GM23338 (cell line): ENCODE data around the gene MED16. TPM values are rescaled to one million over a fixed set of nuclear protein-coding genes. Genes with fewer than 3 reads are reported as not detected.

Source experiments
- ATAC-seq: fragments of 200-7000 bp; cut with Tn5 transposase; 3 replicates; pipeline ENCODE4 v1.9.1; 2020
- DNase-seq: peaks from one replicate; pipeline ENCODE4 v3.0.0-alpha.2; 2015; ENCODE audit warnings: low spot score
- H2AFZ ChIP-seq: fragments of 200-600 bp; sonication (generic); 2 replicates; pipeline ENCODE4 v1.8.0; 2016; ENCODE audit warnings: antibody characterized with exemption, mild to moderate bottlenecking, moderate library complexity
- H3F3A ChIP-seq: fragments of 200-600 bp; sonication (generic); replicated peaks from 2 replicates; pipeline ENCODE4 v1.8.0; 2017; ENCODE audit warnings: antibody characterized with exemption, mixed run types, low read depth
- H3K27ac ChIP-seq: fragments of 200-600 bp; sonication (generic); 2 replicates; pipeline ENCODE4 v1.6.1; 2016; ENCODE audit warnings: low read depth
- H3K27me3 ChIP-seq: fragments of 200-600 bp; sonication (generic); 2 replicates; pipeline ENCODE4 v1.8.0; 2016; ENCODE audit warnings: mild to moderate bottlenecking, mixed run types, moderate library complexity; ENCODE audit not compliant: insufficient read depth
- H3K36me3 ChIP-seq: fragments of 200-600 bp; sonication (generic); 2 replicates; pipeline ENCODE4 v1.8.0; 2016; ENCODE audit warnings: mild to moderate bottlenecking; ENCODE audit not compliant: insufficient read depth
- H3K4me1 ChIP-seq: fragments of 200-600 bp; sonication (generic); 2 replicates; pipeline ENCODE4 v1.8.0; 2016; ENCODE audit warnings: mild to moderate bottlenecking, moderate library complexity; ENCODE audit not compliant: insufficient read depth
- H3K4me2 ChIP-seq: fragments of 200-600 bp; sonication (generic); 2 replicates; pipeline ENCODE4 v1.7.1; 2017; ENCODE audit warnings: mixed run types
- H3K4me3 ChIP-seq: fragments of 200-600 bp; sonication (generic); 2 replicates; pipeline ENCODE4 v1.6.1; 2016; ENCODE audit warnings: mixed run types
- H3K79me2 ChIP-seq: fragments of 200-600 bp; sonication (generic); replicated peaks from 2 replicates; pipeline ENCODE4 v1.8.0; 2017; ENCODE audit warnings: mild to moderate bottlenecking; ENCODE audit not compliant: insufficient read depth
- H3K9me2 ChIP-seq: fragments of 200-600 bp; sonication (generic); 2 replicates; pipeline ENCODE4 v1.8.0; 2017; ENCODE audit not compliant: insufficient read depth
- H4K20me1 ChIP-seq: fragments of 200-600 bp; sonication (generic); replicated peaks from 2 replicates; pipeline ENCODE4 v1.8.0; 2017; ENCODE audit warnings: mild to moderate bottlenecking; ENCODE audit not compliant: insufficient read depth
- H3K27ac Mint-ChIP-seq: 2 replicates; pipeline ENCODE4 v1.8.0; 2020; ENCODE audit warnings: inconsistent platforms, mild to moderate bottlenecking, moderate library complexity, mixed read lengths
- H3K27me3 Mint-ChIP-seq: 3 replicates; pipeline ENCODE4 v1.8.0; 2022; ENCODE audit warnings: low read depth, mild to moderate bottlenecking, moderate library complexity, mixed read lengths, inconsistent platforms; ENCODE audit not compliant: insufficient read depth, poor library complexity
- H3K36me3 Mint-ChIP-seq: 3 replicates; pipeline ENCODE4 v1.8.0; 2021; ENCODE audit warnings: low read depth, mild to moderate bottlenecking, inconsistent platforms, moderate library complexity, mixed read lengths
- H3K4me1 Mint-ChIP-seq: 3 replicates; pipeline ENCODE4 v1.8.0; 2020; ENCODE audit warnings: mild to moderate bottlenecking, inconsistent platforms, mixed read lengths
- H3K4me3 Mint-ChIP-seq: 3 replicates; pipeline ENCODE4 v1.8.0; 2021; ENCODE audit warnings: moderate library complexity, mild to moderate bottlenecking, inconsistent platforms, mixed read lengths
- H3K9me3 Mint-ChIP-seq: 3 replicates; pipeline ENCODE4 v1.8.0; 2020; ENCODE audit warnings: moderate library complexity, mild to moderate bottlenecking, inconsistent platforms, mixed read lengths
- CREB1 ChIP-seq: fragments of 250-450 bp; sonication (Bioruptor Pico); IDR thresholded peaks from 2 replicates; pipeline ENCODE4 v1.5.0; 2020; ENCODE audit warnings: low read depth, mild to moderate bottlenecking, moderate library complexity
- CTCF ChIP-seq, 2 experiments: fragments of 200-600 bp in 1 of 2; sonication (generic) in 1 of 2; conservative IDR thresholded peaks; 2 replicates each; pipeline versions ENCODE4 v1.5.1 to v1.6.1; 2016 to 2017; ENCODE audit warnings: antibody characterized with exemption in 2 of 2, low read depth in 2 of 2, mild to moderate bottlenecking in 2 of 2, moderate library complexity in 1 of 2
- ETS1 ChIP-seq: IDR thresholded peaks from 2 replicates; pipeline ENCODE4 v1.6.1; 2016; ENCODE audit warnings: antibody characterized with exemption
- EZH2 ChIP-seq: fragments of 200-600 bp; sonication (generic); IDR thresholded peaks from one replicate; pipeline ENCODE4 v1.8.0; 2017; ENCODE audit warnings: antibody characterized with exemption, mild to moderate bottlenecking, low read depth; ENCODE audit not compliant: unreplicated experiment
- EZH2phosphoT487 ChIP-seq: fragments of 200-600 bp; sonication (generic); IDR thresholded peaks from one replicate; pipeline ENCODE4 v1.8.1; 2018; ENCODE audit warnings: antibody characterized with exemption; ENCODE audit not compliant: unreplicated experiment
- JUNB ChIP-seq: IDR thresholded peaks from one replicate; pipeline ENCODE4 v1.6.1; 2016; ENCODE audit warnings: antibody characterized with exemption; ENCODE audit not compliant: unreplicated experiment
- NANOG ChIP-seq: IDR thresholded peaks from 2 replicates; pipeline ENCODE4 v1.6.1; 2016; ENCODE audit warnings: antibody characterized with exemption, borderline replicate concordance
- POLR2AphosphoS5 ChIP-seq: IDR thresholded peaks from 2 replicates; pipeline ENCODE4 v1.6.1; 2016; ENCODE audit warnings: antibody characterized with exemption, low read depth
- STAT1 ChIP-seq: IDR thresholded peaks from one replicate; pipeline ENCODE4 v1.6.1; 2016; ENCODE audit warnings: antibody characterized with exemption; ENCODE audit not compliant: unreplicated experiment
- ZNF114 ChIP-seq: fragments of 250-450 bp; sonication (Bioruptor Pico); IDR thresholded peaks from 2 replicates; pipeline ENCODE4 v1.5.0; 2020; ENCODE audit warnings: mild to moderate bottlenecking, moderate library complexity
- ZNF331 ChIP-seq: fragments of 250-450 bp; sonication (Bioruptor Pico); IDR thresholded peaks from 2 replicates; pipeline ENCODE4 v1.5.0; 2020; ENCODE audit warnings: low read depth, mild to moderate bottlenecking, moderate library complexity
- ZNF462 ChIP-seq: fragments of 250-450 bp; sonication (Bioruptor Pico); IDR thresholded peaks from 2 replicates; pipeline ENCODE4 v1.5.0; 2020; ENCODE audit warnings: mild to moderate bottlenecking, moderate library complexity
- polyA plus RNA-seq: library from polyadenylated mRNA; unstranded; fragments of >200 nt; fragmentation: Nextera tagmentation; extraction: Ambion mirVana; gene quantifications from 2 replicates; pipeline ENCODE4 v1.2.1, GENCODE V29; 2016
- total RNA-seq: library from RNA; depleted of rRNA; stranded (reverse); fragments of >200 nt; shearing (Covaris generic); gene quantifications from 2 replicates; pipeline ENCODE4 v1.2.3, GENCODE V29; 2014

MED16 gene
- total and polyA plus RNA-seq, 2 experiments from 2014 or later, result 52.7 to 73.6 TPM

GRCh38 chr19:939922-940321 lies 46.9 kb upstream of the MED16 start:
- ATAC-seq (no peak), DNase-seq (no peak)
- Histone ChIP-seq H3K36me3 (no peaks in the 10 kb centered on the region), H3F3A (0 out of 2 replicates have a peak, but pooled peaks cover 3% of the 10 kb centered on the region), H3K4me2 (no peak overlapping the region), H2AFZ (no peak overlapping the region), H3K27ac (no peak overlapping the region), H3K79me2 (peaks cover 70% of the 10 kb centered on the region), H4K20me1 (peaks cover 3% of the 10 kb centered on the region), H3K9me2 (no peaks in the 10 kb centered on the region), H3K27me3 (no peaks in the 10 kb centered on the region), H3K4me3 (no peak overlapping the region), H3K4me1 (no peaks in the 10 kb centered on the region)
- TF ChIP-seq ZNF331 (no peak), STAT1 (no peak), ZNF462 (no peak), EZH2phosphoT487 (no peak)
- Mint-ChIP-seq H3K36me3 (peaks cover 44% of the 10 kb centered on the region), H3K27ac (peak overlapping the region; percentile 55; the same call in 1 of the 2 replicates), H3K9me3 (peaks cover 2% of the 10 kb centered on the region; the same call in 2 of the 3 replicates), H3K4me3 (no peak overlapping the region; the same call in 2 of the 3 replicates), H3K27me3 (peaks cover 16% of the 10 kb centered on the region), H3K4me1 (no peaks in the 10 kb centered on the region; the same call in 2 of the 3 replicates)

- H2AFZ ChIP-seq, result no peak overlapping the region
- no peaks in the 10 kb centered on the region for H3K9me2 ChIP-seq
- H3F3A ChIP-seq, result 0 out of 2 replicates have a peak, but pooled peaks cover 3% of the 10 kb centered on the region
- TF ChIP-seq EZH2 (no peak), ZNF331 (no peak), CREB1 (CRISPR knock-in tag) (no peak), POLR2AphosphoS5 (no peak), EZH2phosphoT487 (no peak), STAT1 (no peak), NANOG (no peak), ETS1 (no peak), CTCF (conservative IDR thresholded peaks at IDR 0.05; ENCODE audit: low read depth in 2 of 2) (no peak), JUNB (no peak), ZNF114 (CRISPR knock-in tag) (no peak)
- H3K4me1 ChIP-seq, result no peaks in the 10 kb centered on the region
- no peak overlapping the region for H3K4me3 Mint-ChIP-seq
- H3K9me3 Mint-ChIP-seq, result peaks cover 2% of the 10 kb centered on the region; the same call in 2 of the 3 replicates
- H4K20me1 ChIP-seq, result peaks cover 4% of the 10 kb centered on the region
- H3K4me3 ChIP-seq, result no peak overlapping the region
- DNase-seq, result no peak
- no peaks in the 10 kb centered on the region for H3K36me3 ChIP-seq
- H3K4me1 Mint-ChIP-seq, result no peaks in the 10 kb centered on the region; the same call in 2 of the 3 replicates
- H3K27ac ChIP-seq, result no peak overlapping the region
- H3K36me3 Mint-ChIP-seq, result peaks cover 44% of the 10 kb centered on the region
- ATAC-seq, result no peak
- H3K27me3 ChIP-seq, result no peaks in the 10 kb centered on the region
- H3K79me2 ChIP-seq, result peaks cover 72% of the 10 kb centered on the region
- no peak overlapping the region for H3K4me2 ChIP-seq
- H3K27me3 Mint-ChIP-seq, result peaks cover 16% of the 10 kb centered on the region
- 0 out of 2 replicates have a peak overlapping the region, but pooled peaks have one; percentile 43 for H3K27ac Mint-ChIP-seq
Observed at GRCh38 chr19:939439-939838, 46.5 kb upstream of the MED16 start.
